Measurements from ENCODE around the gene RBMS1.
A peak's percentile ranks its signal among the peaks of the same experiment; 100 is the strongest.

The RBMS1 gene

GRCh38 chr2:160409480-160409879 lies 84.1 kb downstream of the RBMS1 start:
- no peak for DNase-seq (ENCODE audit: low read depth)

GRCh38 chr2:160408959-160409291 lies 84.7 kb downstream of the RBMS1 start:
- no peak for DNase-seq (ENCODE audit: low read depth)

GRCh38 chr2:160408173-160408958 lies 85.2 kb downstream of the RBMS1 start:
- no peak for DNase-seq (ENCODE audit: low read depth)

- DNase-seq (ENCODE audit: low read depth), result peak; percentile 44
Observed at GRCh38 chr2:160407393-160408172, 86.0 kb downstream of the RBMS1 start.

GRCh38 chr2:160406591-160407392 lies 86.8 kb downstream of the RBMS1 start:
- DNase-seq (ENCODE audit: low read depth), result peak; percentile 54

GRCh38 chr2:160405077-160405867 lies 88.3 kb downstream of the RBMS1 start:
- DNase-seq (ENCODE audit: low read depth), result no peak

GRCh38 chr2:160402997-160403979 lies 90.3 kb downstream of the RBMS1 start:
- DNase-seq (ENCODE audit: low read depth), result no peak

- no peak for DNase-seq (ENCODE audit: low read depth)
Observed at GRCh38 chr2:160402501-160402900, 91.1 kb downstream of the RBMS1 start.

- DNase-seq (ENCODE audit: low read depth), result no peak
Observed at GRCh38 chr2:160401895-160402294, 91.7 kb downstream of the RBMS1 start.

- no peak for DNase-seq (ENCODE audit: low read depth)
Observed at GRCh38 chr2:160399880-160400279, 93.7 kb downstream of the RBMS1 start.

- no peak for DNase-seq (ENCODE audit: low read depth)
Observed at GRCh38 chr2:160397530-160397865, 96.1 kb downstream of the RBMS1 start.

GRCh38 chr2:160394153-160394552 lies 99.5 kb downstream of the RBMS1 start:
- DNase-seq (ENCODE audit: low read depth), result no peak

- DNase-seq (ENCODE audit: low read depth), result no peak
Observed at GRCh38 chr2:160392201-160392600, 101.4 kb downstream of the RBMS1 start.

- DNase-seq (ENCODE audit: low read depth), result no peak
Observed at GRCh38 chr2:160390544-160391455, 102.8 kb downstream of the RBMS1 start.

- DNase-seq (ENCODE audit: low read depth), result no peak
Observed at GRCh38 chr2:160389875-160390274, 103.7 kb downstream of the RBMS1 start.

GRCh38 chr2:160388464-160389263 lies 104.9 kb downstream of the RBMS1 start:
- DNase-seq (ENCODE audit: low read depth), result no peak

GRCh38 chr2:160387558-160388262 lies 105.9 kb downstream of the RBMS1 start:
- no peak for DNase-seq (ENCODE audit: low read depth)

GRCh38 chr2:160384791-160385190 lies 108.8 kb downstream of the RBMS1 start:
- DNase-seq (ENCODE audit: low read depth), result no peak

Data from activated T-cell treated with anti-CD3 and anti-CD28 coated beads for 48 hours (primary cell).